Thyroid gland (tissue), 4 donors: Measurements from ENCODE around the gene CNPY2.

Experiments
- POLR2A ChIP-seq, 2 donors: fragments of 450-650 bp; IDR thresholded peaks; one replicate each; pipeline ENCODE4 v1.6.1; 2017; ENCODE audit warnings: antibody characterized with exemption in 2 of 2, mild to moderate bottlenecking in 2 of 2, moderate library complexity in 1 of 2
- TF ChIP-seq, protein P1 (sequence below), 6 experiments: fragments of 200-600 bp in 3 of 6; fragments of 450-650 bp in 3 of 6; sonication (generic) in 3 of 6; IDR thresholded peaks; one replicate each; pipeline ENCODE4 v1.5.1; 2016 to 2019; ENCODE audit warnings: antibody characterized with exemption in 6 of 6, mild to moderate bottlenecking in 2 of 6, inconsistent platforms in 1 of 6, moderate library complexity in 1 of 6

DNA sequence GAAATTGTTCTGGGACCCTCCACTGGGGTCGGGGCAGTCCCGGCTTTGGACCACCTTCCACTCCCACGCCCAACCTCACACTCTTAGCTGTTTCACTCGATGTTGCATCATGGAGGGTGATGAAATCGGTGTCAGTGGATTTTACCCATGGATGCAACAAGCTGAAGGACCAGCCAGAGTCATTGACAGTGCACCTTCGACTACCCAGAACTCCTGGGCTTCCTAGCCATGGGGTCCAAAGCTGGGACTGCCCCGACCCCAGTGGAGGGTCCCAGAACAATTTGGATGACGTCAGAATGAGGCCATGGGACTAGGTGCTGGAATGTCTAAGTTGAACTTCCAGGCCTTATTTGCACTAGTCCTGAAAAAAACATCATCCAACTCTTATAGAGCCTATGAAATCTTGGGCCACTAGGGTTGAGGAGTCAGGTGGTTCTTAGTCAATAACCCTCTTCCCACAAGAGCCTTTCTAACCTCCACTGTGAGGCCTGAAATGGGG, 22.0 kb upstream of the CNPY2 start:
- TF ChIP-seq, protein P1, sequence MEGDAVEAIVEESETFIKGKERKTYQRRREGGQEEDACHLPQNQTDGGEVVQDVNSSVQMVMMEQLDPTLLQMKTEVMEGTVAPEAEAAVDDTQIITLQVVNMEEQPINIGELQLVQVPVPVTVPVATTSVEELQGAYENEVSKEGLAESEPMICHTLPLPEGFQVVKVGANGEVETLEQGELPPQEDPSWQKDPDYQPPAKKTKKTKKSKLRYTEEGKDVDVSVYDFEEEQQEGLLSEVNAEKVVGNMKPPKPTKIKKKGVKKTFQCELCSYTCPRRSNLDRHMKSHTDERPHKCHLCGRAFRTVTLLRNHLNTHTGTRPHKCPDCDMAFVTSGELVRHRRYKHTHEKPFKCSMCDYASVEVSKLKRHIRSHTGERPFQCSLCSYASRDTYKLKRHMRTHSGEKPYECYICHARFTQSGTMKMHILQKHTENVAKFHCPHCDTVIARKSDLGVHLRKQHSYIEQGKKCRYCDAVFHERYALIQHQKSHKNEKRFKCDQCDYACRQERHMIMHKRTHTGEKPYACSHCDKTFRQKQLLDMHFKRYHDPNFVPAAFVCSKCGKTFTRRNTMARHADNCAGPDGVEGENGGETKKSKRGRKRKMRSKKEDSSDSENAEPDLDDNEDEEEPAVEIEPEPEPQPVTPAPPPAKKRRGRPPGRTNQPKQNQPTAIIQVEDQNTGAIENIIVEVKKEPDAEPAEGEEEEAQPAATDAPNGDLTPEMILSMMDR (IDR thresholded peaks at IDR 0.05), result no peak
- TF ChIP-seq POLR2A (IDR thresholded peaks at IDR 0.05), result no peak
